SJSA1 (cell line): Measurements from ENCODE around the gene GALNT6. TPM values are rescaled to one million over a fixed set of nuclear protein-coding genes. Genes with fewer than 3 reads are reported as not detected.
A peak's percentile ranks its signal among the peaks of the same experiment; 100 is the strongest.

ENCODE experiments used
- DNase-seq, 2 experiments: peaks; one replicate each; pipeline ENCODE4 v3.0.0-alpha.2; 2015 to 2020; ENCODE audit warnings: low spot score in 2 of 2, low read depth in 1 of 2
- H3K27ac ChIP-seq: fragments of 250-450 bp; sonication (Bioruptor Pico); 2 replicates; pipeline ENCODE4 v1.5.1; 2020; ENCODE audit warnings: mild to moderate bottlenecking, moderate library complexity
- H3K27me3 ChIP-seq: fragments of 250-450 bp; sonication (Bioruptor Pico); replicated peaks from 2 replicates; pipeline ENCODE4 v1.5.1; 2020; ENCODE audit warnings: mild to moderate bottlenecking, moderate library complexity
- H3K36me3 ChIP-seq: fragments of 250-450 bp; sonication (Bioruptor Pico); 2 replicates; pipeline ENCODE4 v1.5.1; 2020; ENCODE audit warnings: mild to moderate bottlenecking
- H3K4me1 ChIP-seq: fragments of 250-450 bp; sonication (Bioruptor Pico); replicated peaks from 2 replicates; pipeline ENCODE4 v1.6.1; 2021; ENCODE audit warnings: mild to moderate bottlenecking
- H3K4me3 ChIP-seq: fragments of 250-450 bp; sonication (Bioruptor Pico); 2 replicates; pipeline ENCODE4 v1.5.1; 2020; ENCODE audit warnings: mild to moderate bottlenecking
- H3K9me3 ChIP-seq: fragments of 250-450 bp; sonication (Bioruptor Pico); replicated peaks from 2 replicates; pipeline ENCODE4 v1.5.1; 2020; ENCODE audit warnings: mild to moderate bottlenecking
- total RNA-seq: library from RNA; depleted of rRNA; stranded (reverse); fragments of >200 nt; shearing (Covaris generic); gene quantifications from 2 replicates; pipeline ENCODE4 v1.2.3, GENCODE V29; 2014; rRNA removed

Gene GALNT6, protein sequence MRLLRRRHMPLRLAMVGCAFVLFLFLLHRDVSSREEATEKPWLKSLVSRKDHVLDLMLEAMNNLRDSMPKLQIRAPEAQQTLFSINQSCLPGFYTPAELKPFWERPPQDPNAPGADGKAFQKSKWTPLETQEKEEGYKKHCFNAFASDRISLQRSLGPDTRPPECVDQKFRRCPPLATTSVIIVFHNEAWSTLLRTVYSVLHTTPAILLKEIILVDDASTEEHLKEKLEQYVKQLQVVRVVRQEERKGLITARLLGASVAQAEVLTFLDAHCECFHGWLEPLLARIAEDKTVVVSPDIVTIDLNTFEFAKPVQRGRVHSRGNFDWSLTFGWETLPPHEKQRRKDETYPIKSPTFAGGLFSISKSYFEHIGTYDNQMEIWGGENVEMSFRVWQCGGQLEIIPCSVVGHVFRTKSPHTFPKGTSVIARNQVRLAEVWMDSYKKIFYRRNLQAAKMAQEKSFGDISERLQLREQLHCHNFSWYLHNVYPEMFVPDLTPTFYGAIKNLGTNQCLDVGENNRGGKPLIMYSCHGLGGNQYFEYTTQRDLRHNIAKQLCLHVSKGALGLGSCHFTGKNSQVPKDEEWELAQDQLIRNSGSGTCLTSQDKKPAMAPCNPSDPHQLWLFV
- 30.8 and 38.2 TPM in 2 replicates for total RNA-seq

DNA sequence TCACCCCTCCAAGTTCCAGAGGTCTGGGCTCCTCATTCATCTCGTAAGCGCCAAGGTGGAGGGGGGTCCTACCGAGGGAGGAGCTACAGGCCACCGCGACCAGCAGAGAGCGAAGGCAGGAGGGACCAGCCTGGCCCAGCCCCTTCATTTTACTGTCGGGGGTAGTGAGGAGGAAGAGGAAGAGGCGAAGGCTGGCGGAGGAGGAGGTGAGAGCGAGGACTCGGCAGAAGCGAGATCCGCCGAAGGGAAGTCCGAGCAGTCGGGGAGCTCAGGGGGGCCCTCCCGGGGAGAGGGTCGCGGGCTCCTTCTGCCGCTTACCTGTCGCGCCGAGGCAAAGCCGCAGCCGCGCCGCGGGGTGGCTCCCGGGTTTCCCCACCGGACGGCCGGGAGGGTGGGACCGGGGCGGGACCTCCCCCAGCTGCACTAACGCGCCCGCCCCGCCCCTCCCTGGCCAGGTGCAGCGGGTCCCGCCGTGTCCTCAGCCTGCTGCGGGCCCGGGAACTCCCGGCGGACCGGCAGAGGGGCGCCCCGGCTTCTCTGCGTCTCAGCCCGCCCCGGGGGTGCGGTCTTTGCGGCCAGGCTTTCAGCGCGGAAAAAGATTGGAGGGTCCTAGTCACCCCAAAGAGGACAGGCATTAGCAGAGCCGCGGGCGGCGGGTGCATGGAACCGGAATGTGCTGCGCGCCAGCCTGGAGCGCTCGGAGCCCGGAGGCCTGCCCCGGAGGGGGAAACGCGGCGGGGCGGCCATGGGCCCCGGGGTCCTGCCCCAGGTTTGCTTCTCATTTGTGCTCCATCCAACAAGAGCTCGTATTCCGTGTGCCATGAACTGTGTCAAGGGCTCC is at the start of gene GALNT6:
TSS of gene GALNT6 (minus strand) at position 124 of the 841 bp plus-strand sequence. CDS start 11,625 bp downstream, outside the sequence.
- H3K27ac ChIP-seq, result peak within 1 kb of the TSS; percentile 48
- DNase-seq, result peak in 1 of 2 experiments; percentile 40
- H3K36me3 ChIP-seq, result peaks cover 10% of the 10 kb centered on the region
- peaks cover 4% of the 10 kb centered on the region; the same call in 1 of the 2 replicates for H3K9me3 ChIP-seq
- H3K27me3 ChIP-seq, result no peaks in the 10 kb centered on the region
- peaks cover 79% of the 10 kb centered on the region for H3K4me1 ChIP-seq
- peak within 1 kb of the TSS; percentile 56 for H3K4me3 ChIP-seq

DNA sequence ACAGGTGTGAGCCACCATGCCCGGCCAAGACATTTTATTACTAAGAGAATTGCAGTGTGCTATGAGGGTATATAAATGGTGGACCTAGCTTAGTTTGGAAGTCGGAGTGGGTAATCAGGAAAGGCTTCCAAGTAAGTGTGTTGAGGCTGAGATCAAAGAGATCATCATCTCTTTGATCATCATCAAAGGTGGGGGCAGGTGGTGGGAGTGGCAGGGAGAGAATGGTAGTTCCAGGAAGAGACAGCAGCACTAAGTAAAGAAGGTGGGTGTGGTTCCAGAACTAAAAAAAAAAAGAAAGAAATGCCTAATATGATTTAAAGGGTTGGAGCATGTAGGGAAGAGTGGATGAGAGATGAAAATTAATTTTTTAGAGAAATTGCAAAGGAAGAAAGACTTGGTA is 48.1 kb upstream of the GALNT6 start:
- Histone ChIP-seq H3K36me3 (no peaks in the 10 kb centered on the region), H3K27me3 (no peaks in the 10 kb centered on the region)
- DNase-seq, result no peak

DNA sequence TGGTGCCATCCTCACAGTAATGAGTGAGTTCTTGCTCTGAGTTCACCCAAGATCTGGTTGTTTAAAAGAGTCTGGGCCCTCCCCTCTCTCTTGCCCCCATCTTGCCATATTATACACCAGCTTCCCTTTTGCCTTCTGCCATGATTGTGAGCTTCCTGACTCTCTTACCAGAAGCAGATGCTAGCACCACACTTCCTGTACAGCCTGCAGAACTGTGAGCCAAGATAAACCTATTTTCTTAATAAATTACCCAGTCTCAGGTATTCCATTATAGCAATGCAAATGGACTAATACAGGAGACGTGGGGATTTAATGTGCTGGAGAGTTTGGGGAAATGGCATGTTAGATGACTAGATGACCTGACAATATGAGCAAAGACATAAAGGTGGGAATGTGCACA is 46.2 kb upstream of the GALNT6 start:
- Histone ChIP-seq H3K4me3 (no peak overlapping the region), H3K36me3 (no peaks in the 10 kb centered on the region), H3K27ac (no peak overlapping the region), H3K4me1 (peaks cover 15% of the 10 kb centered on the region), H3K27me3 (no peaks in the 10 kb centered on the region), H3K9me3 (no peaks in the 10 kb centered on the region)
- DNase-seq, result no peak

More for the DNA sequence above, 48.1 kb upstream of the GALNT6 start:
- H3K9me3 ChIP-seq, result no peaks in the 10 kb centered on the region
- no peak overlapping the region for H3K4me3 ChIP-seq
- no peak overlapping the region for H3K27ac ChIP-seq
- peaks cover 8% of the 10 kb centered on the region for H3K4me1 ChIP-seq

DNA sequence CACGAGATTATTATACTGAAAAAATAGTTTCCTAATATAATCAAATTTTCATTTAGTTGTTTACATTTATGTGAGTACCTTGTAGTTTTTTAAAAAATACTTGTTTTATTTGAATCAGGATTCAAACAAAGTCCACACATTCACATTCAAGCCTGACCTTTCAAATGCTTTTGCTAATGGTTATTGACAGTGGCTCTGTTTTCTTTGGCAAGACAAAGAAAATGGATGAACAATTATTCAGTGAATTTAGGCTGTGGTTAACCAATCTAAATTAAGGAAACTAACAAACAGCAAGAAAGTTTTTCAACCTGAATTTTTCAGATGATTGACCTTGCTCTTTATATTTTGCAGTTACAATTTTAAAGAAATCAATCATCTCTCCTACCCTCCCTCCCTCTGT is 43.1 kb upstream of the GALNT6 start:
- no peaks in the 10 kb centered on the region for H3K36me3 ChIP-seq
- H3K27ac ChIP-seq, result no peak overlapping the region
- peaks cover 6% of the 10 kb centered on the region for H3K4me1 ChIP-seq
- no peaks in the 10 kb centered on the region for H3K9me3 ChIP-seq
- H3K27me3 ChIP-seq, result no peaks in the 10 kb centered on the region
- DNase-seq, result no peak
- no peak overlapping the region for H3K4me3 ChIP-seq

DNA sequence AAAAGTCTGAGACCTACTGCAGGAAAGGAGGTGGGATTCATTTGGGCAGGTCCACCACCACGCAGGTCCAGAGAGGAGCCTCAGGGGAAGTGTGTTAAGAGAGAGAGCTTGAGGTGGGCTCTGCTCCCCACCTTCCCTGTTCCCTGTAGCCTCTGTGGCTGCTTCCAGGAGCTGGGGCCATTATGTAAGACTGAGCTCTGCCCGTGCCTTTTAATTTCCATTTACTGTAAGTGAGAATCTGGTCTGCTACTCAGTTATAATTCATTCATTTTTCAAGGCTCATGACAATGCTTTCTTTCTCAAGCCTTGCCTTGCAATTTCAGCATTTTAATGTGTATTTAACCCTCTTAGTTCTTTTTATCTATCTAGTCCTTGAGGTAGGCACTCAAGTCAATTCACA is 41.7 kb upstream of the GALNT6 start:
- no peaks in the 10 kb centered on the region for H3K9me3 ChIP-seq
- DNase-seq, result no peak
- H3K27me3 ChIP-seq, result no peaks in the 10 kb centered on the region
- no peak overlapping the region for H3K27ac ChIP-seq
- H3K4me3 ChIP-seq, result no peak overlapping the region
- H3K36me3 ChIP-seq, result no peaks in the 10 kb centered on the region
- H3K4me1 ChIP-seq, result peaks cover 6% of the 10 kb centered on the region

DNA sequence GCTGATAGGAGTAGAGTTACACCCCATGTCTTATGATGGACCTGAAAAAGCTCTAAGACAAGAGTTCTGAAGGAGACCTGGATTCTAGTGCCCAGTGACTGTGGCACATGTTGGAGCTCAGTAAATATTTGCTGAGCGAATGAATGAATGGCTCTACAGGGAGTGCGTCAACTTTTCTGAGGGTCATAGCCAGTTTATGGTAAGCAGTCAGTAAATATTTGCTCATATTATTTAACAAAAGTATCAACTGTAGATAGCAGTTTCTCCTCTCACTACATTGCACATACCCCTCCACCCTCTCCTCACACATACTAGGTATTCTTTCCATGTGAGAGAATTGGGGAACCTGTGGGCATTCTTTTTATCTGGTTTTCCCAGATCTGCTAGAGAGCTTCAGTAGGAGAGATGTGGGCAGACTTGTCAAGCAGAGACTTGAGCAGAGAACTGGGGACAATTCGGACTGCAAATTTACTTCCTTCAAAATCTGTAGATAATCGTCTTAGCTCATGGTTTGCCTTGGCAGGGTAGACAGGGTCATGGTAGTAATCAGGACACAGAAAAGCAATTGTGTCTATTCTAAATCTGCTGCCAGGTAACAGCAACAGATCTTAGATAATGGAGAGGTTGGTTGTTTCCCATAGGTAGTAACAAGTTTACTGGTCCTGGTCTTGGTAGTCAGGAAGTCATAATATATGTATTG is 39.1 kb upstream of the GALNT6 start:
- no peak for DNase-seq
- Histone ChIP-seq H3K9me3 (no peaks in the 10 kb centered on the region), H3K36me3 (no peaks in the 10 kb centered on the region)

DNA sequence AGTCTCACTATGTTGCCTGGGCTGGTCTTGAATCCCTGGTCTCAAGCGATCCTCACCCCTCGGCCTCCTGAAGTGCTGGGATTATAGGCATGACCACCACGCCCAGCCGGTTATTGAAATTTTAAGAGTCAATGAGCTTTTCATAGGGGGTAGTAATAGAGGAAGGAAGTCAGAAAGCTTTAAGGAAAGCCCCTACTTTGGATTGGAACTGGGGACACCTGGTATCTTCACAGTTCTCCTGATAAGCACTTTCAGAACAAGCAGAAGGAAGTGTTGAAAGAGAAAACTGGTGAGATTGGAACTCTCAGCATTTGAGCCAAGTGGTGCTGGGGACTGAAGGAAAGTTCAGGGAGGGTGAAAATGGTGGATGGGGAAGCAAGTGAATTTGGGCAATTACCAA is 38.5 kb upstream of the GALNT6 start:
- Histone ChIP-seq H3K27me3 (no peaks in the 10 kb centered on the region), H3K9me3 (no peaks in the 10 kb centered on the region), H3K4me1 (peaks cover 19% of the 10 kb centered on the region), H3K36me3 (0 out of 2 replicates have a peak, but pooled peaks cover 2% of the 10 kb centered on the region), H3K27ac (no peak overlapping the region), H3K4me3 (no peak overlapping the region)
- DNase-seq, result no peak

More for the DNA sequence above, 39.1 kb upstream of the GALNT6 start:
- Histone ChIP-seq H3K27me3 (no peaks in the 10 kb centered on the region), H3K27ac (no peak overlapping the region), H3K4me3 (no peak overlapping the region), H3K4me1 (peaks cover 15% of the 10 kb centered on the region)

DNA sequence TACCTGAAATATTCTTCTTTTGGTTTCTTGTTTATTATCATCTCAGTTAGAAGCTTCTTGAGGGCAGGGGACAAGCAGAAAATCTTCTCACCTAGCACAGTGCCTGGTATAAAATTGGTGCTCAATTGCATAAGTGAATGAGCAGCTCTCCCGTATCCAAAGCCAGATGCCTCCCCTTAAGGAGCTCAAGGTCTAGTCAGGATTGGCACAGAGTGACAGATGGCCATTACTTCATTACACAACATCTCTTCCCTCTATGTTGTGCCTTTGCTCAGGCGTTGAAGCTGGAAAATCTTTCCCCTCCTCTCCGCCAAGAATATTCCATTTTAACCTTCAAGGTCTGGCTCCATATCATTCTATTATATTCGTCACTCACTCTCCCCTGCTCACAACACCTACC is 37.0 kb upstream of the GALNT6 start:
- Histone ChIP-seq H3K36me3 (0 out of 2 replicates have a peak, but pooled peaks cover 3% of the 10 kb centered on the region), H3K4me1 (peaks cover 21% of the 10 kb centered on the region), H3K9me3 (no peaks in the 10 kb centered on the region), H3K4me3 (no peak overlapping the region), H3K27ac (no peak overlapping the region), H3K27me3 (no peaks in the 10 kb centered on the region)
- no peak for DNase-seq

DNA sequence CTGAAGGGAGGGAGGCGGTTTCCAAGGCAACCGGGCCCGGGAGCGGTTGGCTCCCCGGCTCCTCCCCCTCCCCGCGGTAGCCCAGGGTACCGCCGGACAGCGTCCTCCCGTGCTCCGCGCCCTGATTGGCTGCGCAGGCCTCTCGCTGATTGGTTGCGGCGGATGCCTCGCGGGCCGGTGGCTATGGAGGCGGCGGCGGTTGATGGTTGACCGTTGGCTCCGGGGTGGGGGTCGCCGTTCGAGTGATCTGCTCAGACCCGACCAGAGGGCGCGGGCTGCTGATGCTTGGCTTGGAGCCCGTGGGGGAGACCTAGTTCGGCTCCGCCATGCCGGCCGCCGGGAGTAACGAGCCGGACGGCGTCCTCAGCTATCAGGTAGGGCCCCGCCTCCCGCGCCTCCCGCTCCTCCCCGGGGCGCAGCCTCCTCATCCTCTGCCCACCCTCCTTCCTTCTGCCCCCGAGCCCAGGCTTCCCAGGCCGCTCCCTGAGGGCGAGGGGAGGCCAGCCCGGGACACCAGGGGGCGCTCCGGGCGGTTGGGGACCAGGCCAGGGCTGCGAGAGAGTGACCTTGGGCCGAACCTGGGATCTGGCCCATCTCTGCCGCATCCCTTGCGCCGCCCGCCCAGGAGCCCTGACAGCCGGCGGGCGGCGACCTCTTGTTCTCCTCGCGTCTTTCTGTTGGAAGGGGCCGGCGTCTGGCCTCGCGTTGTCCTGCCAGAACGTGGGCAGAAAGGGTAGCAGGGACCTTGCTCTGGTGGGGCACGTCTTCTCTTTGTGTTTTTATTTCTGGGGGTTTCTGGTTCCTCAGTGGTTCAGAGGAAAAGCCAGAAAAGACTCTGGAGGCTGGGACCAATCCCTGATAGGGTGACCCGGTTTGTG is 33.7 kb upstream of the GALNT6 start, which contains the start of gene SLC4A8:
TSS of gene SLC4A8 (plus strand) at position 170 of the 878 bp plus-strand sequence. CDS start at position 327, 157 bp downstream.
- 0 out of 2 replicates have a peak, but pooled peaks cover 3% of the 10 kb centered on the region for H3K36me3 ChIP-seq
- DNase-seq, result peak; percentile 92 to 94
- H3K4me1 ChIP-seq, result peaks cover 18% of the 10 kb centered on the region
- H3K9me3 ChIP-seq, result no peaks in the 10 kb centered on the region
- peak within 1 kb of the TSS; percentile 59 for H3K27ac ChIP-seq
- peak within 1 kb of the TSS; percentile 74 for H3K4me3 ChIP-seq
- H3K27me3 ChIP-seq, result no peaks in the 10 kb centered on the region

DNA sequence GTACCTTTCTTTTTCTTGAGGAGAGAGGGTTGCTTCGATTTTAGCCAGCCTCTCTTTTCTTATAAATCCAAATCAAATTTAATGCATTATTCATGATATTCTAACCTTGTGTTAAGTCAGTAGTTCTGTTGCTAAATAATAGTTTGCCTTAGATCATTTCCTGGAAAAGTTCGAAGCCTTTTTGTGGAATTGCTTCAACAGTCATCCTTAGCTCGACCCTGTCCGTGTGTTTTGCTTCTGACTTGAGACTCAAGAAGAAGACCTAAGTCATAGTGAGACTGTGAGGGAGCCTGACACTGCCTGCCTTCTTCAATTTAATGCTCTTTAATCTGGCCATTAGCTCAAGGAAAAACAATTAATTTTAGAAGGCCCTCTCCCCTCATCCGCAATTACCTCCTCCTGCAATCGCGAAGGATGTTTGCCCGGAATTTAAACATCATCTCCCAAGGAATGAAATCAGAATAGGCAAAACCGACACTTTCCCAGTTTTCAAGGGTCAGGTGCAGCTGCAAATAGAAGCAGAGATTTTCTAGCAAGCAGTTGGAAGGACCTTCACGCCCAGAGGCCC is 33.0 kb upstream of the GALNT6 start:
- H3K36me3 ChIP-seq, result 0 out of 2 replicates have a peak, but pooled peaks cover 3% of the 10 kb centered on the region
- no peak overlapping the region for H3K27ac ChIP-seq
- peaks cover 18% of the 10 kb centered on the region for H3K4me1 ChIP-seq
- H3K9me3 ChIP-seq, result no peaks in the 10 kb centered on the region
- DNase-seq, result no peak
- H3K27me3 ChIP-seq, result no peaks in the 10 kb centered on the region
- H3K4me3 ChIP-seq, result peak overlapping the region; percentile 74

DNA sequence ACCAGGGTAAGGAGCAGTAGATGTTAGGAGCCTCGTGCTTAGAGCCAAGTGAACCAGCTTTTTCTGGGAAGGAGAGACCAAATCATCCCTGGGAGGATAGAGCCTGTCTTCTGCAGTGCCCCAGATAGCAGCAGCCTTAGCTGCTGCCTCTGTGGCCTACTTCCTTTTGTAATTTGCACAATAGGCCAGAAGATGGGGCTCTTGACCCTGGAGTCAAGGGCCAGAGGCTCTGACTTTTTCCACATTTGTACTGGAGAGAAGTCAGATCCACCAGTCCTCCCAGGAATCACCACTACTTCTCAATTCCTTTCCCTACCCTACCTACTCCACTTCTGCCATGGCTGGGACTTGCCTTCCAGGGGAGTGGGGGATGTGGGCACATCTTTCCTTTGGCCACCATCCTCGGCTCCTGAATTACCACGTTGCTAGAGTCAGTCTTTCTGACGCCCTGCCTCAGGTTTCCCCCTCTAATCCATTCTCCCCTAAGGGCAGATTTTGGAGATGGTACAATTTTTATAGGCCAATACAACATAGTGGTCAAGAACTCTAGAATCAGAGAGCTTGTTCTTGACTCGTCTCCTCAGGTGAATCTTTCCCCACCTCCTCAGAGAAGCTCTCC is 30.2 kb upstream of the GALNT6 start:
- no peaks in the 10 kb centered on the region for H3K9me3 ChIP-seq
- H3K27ac ChIP-seq, result no peak overlapping the region
- no peak overlapping the region for H3K4me3 ChIP-seq
- peaks cover 3% of the 10 kb centered on the region; the same call in 1 of the 2 replicates for H3K36me3 ChIP-seq
- peak; percentile 52 to 54 for DNase-seq
- H3K4me1 ChIP-seq, result peaks cover 23% of the 10 kb centered on the region
- no peaks in the 10 kb centered on the region for H3K27me3 ChIP-seq
